Mononuclear cell (primary cell): ENCODE measurements around the gene TEKT2. TPM values are rescaled to one million over a fixed set of nuclear protein-coding genes. Genes with fewer than 3 reads are reported as not detected.

ENCODE experiments used
- H3K27me3 ChIP-seq: 2 replicates; pipeline ENCODE4 v1.6.0; 2011; ENCODE audit warnings: low read length, control low read depth; ENCODE audit not compliant: insufficient read depth
- H3K4me1 ChIP-seq: 2 replicates; pipeline ENCODE4 v1.5.1; 2011; ENCODE audit warnings: mild to moderate bottlenecking, low read length, control low read depth; ENCODE audit not compliant: insufficient read depth
- H3K4me3 ChIP-seq: 2 replicates; pipeline ENCODE4 v1.5.1; 2011; ENCODE audit warnings: mild to moderate bottlenecking, low read length, moderate library complexity
- H3K9me3 ChIP-seq: 2 replicates; pipeline ENCODE4 v1.5.1; 2011; ENCODE audit warnings: low read depth, mild to moderate bottlenecking, control low read depth, low read length
- total RNA-seq: library from RNA; depleted of rRNA; stranded (reverse); fragments of >200 nt; gene quantifications from one replicate; pipeline ENCODE4 v1.2.3, GENCODE V29; 2012

Gene TEKT2
- total RNA-seq, 1 donor = 0.10 TPM

DNA sequence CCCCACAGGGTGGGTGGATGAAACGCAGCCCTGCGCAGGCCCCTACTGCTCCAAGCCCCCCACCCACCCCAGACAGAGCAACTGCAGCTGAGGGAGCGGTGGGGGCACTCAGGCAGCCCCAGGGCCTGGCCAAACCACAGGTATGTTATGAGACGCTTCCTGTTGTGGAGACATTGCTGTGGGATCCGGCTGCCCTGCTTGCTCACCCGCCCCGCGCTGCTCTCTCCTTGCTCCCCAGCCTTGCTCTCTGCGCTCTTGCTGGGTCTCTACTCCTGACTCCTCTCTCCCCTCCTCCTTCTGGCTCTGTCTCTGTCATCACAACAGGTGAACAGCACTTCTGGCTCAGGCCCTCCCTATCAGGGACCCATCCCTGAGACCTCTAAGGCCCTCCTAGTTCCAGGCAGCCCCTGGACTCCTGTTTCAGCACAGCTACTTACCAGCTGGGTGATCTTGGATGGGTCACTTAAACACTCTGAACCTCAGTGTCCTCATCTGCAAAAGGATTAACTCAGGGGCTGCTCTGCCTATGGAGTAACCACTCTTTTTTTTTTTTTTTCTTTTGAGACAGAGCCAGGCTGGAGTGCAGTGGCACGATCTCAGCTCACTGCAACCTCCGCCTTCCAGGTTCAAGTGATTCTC, 25.3 kb downstream of the TEKT2 start:
- H3K4me3 ChIP-seq = no peak overlapping the region
- H3K27me3 ChIP-seq = no peaks in the 10 kb centered on the region
- no peaks in the 10 kb centered on the region for H3K9me3 ChIP-seq

DNA sequence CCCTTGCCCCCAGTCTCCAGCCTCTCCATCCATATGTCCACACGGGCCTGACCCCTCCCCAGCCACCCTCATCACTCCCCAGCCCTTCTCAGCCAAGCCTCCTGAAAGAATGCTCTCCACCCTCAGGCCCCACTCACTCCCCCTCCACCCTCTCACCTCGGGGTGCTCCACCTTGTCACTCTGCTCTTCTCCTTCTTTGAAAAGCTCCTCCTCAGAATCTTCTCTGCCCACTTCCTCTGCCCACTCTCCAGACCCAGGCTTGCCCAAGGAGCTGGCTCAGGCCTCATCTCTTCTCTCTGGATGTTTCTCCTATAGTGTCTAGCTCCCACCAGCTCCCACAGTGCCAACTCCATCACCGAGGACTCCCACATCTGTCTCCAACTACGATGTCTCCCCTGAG, 27.3 kb downstream of the TEKT2 start:
- Histone ChIP-seq H3K4me3 (no peak overlapping the region), H3K27me3 (no peaks in the 10 kb centered on the region), H3K4me1 (peaks cover 23% of the 10 kb centered on the region), H3K9me3 (no peaks in the 10 kb centered on the region)

More for the DNA sequence above, 25.3 kb downstream of the TEKT2 start:
- peaks cover 14% of the 10 kb centered on the region for H3K4me1 ChIP-seq

DNA sequence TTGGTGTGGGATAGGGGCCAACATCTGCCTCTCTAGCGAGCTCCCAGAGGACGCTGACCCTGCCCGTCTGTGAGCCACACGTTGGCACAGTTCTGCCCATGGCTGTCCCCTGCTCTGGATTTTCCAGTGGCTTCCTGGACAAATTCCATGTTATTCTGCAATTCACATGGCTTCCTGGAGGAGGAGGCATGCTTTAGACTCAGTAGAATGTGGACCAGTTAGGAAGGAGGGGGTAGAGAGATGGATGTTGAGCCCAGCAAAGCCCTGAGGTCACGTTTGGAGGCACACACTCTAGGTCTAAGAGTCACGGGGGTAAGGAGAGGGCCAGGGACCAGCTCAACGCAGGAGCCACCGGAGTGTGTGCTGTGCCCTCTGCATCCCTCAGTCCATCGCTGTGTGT, 28.9 kb downstream of the TEKT2 start:
- Histone ChIP-seq H3K4me1 (peaks cover 30% of the 10 kb centered on the region), H3K9me3 (no peaks in the 10 kb centered on the region), H3K4me3 (no peak overlapping the region), H3K27me3 (no peaks in the 10 kb centered on the region)

DNA sequence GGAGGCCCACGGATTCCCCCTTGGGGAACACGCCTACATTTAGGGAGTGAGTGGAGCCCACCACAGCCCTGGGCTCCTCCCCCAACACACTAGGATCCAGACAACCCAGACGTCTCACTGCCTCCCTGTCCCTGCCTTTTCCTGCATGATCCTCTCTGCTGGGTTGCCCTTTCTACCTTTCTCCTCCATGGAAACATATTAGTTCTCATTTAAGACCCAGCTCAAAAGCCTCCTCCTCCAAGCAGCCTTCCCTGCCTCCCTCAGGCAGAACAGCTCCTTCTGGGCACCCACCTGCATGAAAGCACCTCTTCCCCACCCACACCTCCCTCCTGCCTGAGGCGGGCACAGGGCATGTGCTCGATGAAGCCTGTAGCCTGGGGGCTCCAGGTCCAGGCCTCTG, 30.5 kb downstream of the TEKT2 start:
- Histone ChIP-seq H3K4me1 (peaks cover 27% of the 10 kb centered on the region), H3K9me3 (no peaks in the 10 kb centered on the region), H3K27me3 (no peaks in the 10 kb centered on the region), H3K4me3 (no peak overlapping the region)

DNA sequence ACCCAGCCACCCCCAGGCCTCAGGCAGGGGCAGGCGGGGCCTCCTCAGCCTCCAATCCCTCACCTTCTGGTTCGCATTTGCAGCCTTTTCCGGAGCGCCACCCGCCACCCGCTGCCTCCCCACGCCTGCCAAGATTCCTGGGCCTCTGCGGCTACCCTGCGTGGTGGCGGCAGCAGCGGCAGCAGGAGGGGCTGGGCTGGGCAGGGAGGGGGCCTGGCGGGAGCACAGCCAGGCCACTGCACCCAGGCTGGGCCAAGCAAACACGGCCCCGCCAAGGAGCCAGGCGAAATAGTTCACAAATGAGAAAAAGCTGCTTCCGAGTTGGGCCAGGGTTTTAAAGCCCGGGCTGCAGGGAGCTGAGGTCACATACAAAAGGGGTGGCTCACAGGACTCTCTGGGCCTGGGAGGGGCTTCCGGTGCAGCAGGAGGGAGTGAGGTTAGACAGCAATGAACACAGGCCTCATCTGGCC, 31.3 kb downstream of the TEKT2 start:
- H3K27me3 ChIP-seq = no peaks in the 10 kb centered on the region
- no peaks in the 10 kb centered on the region for H3K9me3 ChIP-seq
- H3K4me3 ChIP-seq = no peak overlapping the region
- H3K4me1 ChIP-seq = peaks cover 32% of the 10 kb centered on the region

DNA sequence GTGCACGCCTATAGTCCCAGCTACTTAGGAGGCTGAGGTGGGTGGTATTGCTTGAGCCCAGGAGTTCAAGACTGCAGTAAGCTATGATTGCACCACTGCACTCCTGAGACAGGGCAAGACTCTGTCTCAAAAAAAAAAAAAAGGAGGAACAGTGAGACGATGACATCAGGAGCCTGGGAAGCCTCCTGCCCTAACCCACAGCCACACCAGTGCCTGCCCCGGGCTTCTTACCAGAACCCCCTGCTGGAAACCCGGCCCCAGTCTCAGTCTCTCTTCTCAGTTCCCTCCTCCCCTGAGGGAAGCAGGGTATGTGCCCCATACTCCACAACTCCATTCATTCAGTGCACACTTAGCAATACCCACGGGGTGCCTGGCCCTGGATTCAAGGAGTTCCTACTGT, 32.0 kb downstream of the TEKT2 start:
- Histone ChIP-seq H3K4me3 (no peak overlapping the region), H3K27me3 (no peaks in the 10 kb centered on the region), H3K4me1 (peaks cover 35% of the 10 kb centered on the region), H3K9me3 (no peaks in the 10 kb centered on the region)

DNA sequence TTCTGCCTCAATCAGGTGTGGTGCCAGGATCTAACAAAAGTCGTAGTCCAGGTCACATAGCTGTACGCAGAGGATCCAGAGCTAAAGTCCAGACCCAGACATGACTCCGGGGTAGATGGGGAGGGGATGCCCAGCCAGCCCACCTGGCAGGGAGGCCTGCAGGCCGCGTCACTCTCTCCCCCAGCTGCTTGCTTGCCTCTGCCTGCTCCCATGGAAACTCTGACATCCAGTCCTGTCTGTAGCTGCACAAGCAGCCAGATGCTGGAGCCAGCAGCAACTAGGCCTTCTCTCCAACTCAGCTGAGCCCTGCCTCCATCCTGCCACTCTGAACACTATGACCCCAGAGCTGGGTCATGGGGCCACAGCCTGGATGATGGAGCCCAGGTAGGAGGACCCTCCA, 33.0 kb downstream of the TEKT2 start:
- no peak overlapping the region for H3K4me3 ChIP-seq
- peaks cover 39% of the 10 kb centered on the region for H3K4me1 ChIP-seq
- H3K9me3 ChIP-seq = no peaks in the 10 kb centered on the region
- no peaks in the 10 kb centered on the region for H3K27me3 ChIP-seq

DNA sequence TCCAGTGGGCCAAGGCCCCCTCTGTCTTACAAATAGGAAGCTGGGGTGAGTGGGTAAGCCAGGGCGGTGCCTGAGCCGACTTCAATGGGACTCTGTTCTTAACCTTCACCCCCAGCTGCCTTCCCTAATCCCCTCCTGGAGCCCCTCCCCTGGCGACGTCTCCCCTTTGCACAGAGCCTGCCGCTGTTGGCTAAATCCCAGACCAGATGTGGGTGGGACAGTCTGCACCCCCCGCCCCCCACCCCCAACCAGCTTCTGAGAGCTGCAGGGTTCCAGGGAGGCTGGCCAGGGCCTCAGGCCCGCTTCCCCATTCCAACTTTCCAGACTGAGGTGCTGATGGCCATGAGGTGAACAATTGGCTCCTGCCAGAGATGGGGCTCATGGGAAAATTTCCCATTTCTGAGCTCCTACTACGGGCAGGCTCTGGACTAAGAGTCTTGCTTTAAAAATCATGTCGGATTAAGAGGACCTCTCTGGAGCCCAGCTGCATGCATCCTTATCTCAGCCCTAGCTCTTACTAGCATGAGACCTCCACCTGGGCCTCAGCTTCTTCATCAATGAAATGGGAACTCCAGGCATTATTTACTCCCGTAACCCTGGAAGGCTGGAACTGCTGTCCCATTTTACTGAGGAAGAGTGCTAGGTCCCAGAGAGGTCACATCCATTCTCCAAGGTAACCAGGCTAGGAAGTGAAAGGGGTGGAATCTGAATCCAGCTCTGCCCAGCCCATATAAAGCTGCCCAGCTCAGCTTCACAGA, 34.7 kb downstream of the TEKT2 start:
- no peaks in the 10 kb centered on the region for H3K9me3 ChIP-seq
- no peak overlapping the region for H3K4me3 ChIP-seq
- H3K4me1 ChIP-seq = peaks cover 56% of the 10 kb centered on the region
- no peaks in the 10 kb centered on the region for H3K27me3 ChIP-seq

DNA sequence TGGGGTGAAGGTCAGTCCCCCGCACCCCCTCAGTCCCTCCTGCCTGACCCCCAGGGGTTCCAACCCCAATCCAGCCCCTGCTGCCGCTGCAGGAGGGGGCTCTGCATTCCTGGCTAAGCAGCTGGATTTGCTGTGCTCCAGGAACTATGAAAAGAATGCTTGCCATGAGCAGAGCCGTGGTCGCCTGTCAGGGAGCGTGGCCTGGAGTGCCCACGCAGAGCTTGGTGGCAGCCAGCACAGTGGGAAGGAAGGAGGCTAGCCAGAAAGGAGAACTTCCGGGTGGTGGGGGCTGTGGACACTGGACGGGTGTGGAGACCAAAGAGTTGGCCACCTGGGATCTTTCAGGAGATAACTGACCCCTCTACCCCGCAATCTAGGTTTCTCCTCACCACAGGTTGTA, 35.6 kb downstream of the TEKT2 start:
- H3K9me3 ChIP-seq = no peaks in the 10 kb centered on the region
- H3K4me3 ChIP-seq = no peak overlapping the region
- peaks cover 65% of the 10 kb centered on the region for H3K4me1 ChIP-seq
- no peaks in the 10 kb centered on the region for H3K27me3 ChIP-seq

DNA sequence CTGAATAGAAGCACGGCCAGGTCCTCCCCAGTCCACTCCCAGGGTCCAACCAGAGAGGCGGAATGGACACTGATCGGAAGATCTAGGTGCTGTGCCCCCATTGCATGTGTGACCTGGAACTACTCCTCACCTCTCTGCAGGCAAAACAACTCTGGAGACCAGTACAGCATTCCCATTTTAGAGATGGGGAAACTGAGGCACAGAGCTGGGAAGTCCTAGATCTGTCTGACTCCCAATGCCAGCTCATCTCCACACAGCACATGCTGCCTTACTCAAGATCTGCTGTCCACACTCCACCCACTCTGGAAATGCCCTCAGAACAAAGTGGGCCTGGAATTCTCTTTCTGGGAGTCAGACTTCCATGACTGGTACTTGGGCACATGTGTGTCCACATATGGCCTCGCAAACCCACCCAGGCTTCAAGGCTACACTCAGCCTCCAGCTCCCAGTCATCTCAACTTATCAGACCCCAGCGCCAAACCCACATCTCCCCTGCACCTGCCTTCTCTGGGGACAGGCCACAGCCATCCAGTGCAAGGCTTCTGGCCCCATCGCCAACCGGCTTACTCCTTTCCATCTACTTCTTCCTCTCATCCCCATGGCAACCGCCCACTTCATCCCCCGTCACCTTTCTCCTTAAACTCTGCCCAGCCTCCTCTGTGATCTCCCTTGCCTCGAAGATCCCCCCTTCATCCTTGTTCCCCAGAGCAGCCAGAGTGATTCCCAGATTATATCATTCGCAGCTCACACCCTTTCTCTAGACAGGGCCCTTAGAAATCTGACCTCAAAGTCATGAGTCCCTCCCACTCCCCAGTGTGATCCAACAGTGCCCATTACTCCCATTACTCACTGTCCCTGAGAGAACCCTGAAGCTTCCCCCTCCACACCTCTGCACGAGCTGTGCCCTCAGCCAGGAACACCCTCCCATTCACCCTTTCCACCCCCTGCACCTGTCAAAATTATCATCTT, 38.5 kb downstream of the TEKT2 start:
- peaks cover 58% of the 10 kb centered on the region for H3K4me1 ChIP-seq
- no peak overlapping the region for H3K4me3 ChIP-seq
- no peaks in the 10 kb centered on the region for H3K9me3 ChIP-seq
- H3K27me3 ChIP-seq = peaks cover 3% of the 10 kb centered on the region

DNA sequence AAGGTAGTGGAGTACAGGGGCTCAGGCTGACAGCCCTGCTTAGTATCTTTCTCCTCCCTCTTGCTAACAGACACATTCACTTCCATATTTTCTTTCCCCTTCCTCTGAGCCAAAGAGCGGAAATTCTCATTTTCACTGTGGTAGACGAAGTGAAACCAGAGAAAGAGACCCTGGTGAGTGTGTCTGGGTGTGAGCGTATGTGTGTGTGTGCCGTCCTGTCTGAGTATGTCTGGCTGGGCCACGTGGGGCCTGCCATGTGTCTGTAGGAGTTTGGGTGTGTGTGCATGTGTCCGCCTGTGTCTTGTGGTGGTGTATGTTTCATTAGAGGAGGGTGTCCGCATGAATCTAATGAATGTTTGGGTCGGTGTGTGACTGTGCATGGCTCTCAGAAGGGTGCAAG, 39.5 kb downstream of the TEKT2 start:
- H3K4me1 ChIP-seq = peaks cover 60% of the 10 kb centered on the region

DNA sequence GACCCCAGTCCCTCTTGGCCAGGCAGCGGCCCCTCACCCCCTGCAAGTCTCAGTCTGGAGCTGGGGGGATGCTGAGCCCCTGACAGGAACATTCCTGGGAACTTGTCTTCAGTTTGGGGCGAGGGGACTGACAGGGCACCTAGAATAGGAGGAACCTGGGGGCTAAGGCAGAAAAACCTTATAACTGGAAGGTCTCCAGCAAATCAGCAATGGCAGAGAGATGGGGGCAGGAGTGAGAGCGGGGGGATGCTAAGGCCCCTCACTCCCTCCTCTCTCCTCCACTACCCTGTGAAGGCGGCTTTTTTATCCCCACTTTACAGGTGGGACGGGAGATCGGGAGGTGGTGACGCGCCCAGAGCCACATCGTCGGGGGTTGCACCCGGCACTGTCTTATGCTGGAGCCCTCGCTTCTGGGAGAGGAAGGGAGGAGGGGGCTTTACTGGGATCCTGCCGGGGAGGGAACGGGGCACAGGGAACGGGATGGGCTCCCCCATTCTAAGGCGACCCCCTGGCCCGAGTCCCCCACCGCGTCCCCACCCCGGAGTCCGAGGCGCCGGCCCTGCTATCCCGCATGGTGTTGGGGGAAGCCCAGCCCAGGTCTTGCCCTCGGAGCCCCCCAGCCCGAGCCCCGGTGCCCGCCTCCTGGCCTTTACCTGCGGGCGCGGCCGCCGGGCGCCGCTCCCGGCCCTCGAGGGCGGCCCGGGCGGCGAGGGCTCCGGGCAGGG, 40.7 kb downstream of the TEKT2 start:
- H3K4me3 ChIP-seq = no peak overlapping the region
- no peaks in the 10 kb centered on the region for H3K9me3 ChIP-seq
- H3K4me1 ChIP-seq = peaks cover 53% of the 10 kb centered on the region
- peaks cover 3% of the 10 kb centered on the region for H3K27me3 ChIP-seq

More for the DNA sequence above, 39.5 kb downstream of the TEKT2 start:
- Histone ChIP-seq H3K4me3 (no peak overlapping the region), H3K9me3 (no peaks in the 10 kb centered on the region), H3K27me3 (peaks cover 3% of the 10 kb centered on the region)

DNA sequence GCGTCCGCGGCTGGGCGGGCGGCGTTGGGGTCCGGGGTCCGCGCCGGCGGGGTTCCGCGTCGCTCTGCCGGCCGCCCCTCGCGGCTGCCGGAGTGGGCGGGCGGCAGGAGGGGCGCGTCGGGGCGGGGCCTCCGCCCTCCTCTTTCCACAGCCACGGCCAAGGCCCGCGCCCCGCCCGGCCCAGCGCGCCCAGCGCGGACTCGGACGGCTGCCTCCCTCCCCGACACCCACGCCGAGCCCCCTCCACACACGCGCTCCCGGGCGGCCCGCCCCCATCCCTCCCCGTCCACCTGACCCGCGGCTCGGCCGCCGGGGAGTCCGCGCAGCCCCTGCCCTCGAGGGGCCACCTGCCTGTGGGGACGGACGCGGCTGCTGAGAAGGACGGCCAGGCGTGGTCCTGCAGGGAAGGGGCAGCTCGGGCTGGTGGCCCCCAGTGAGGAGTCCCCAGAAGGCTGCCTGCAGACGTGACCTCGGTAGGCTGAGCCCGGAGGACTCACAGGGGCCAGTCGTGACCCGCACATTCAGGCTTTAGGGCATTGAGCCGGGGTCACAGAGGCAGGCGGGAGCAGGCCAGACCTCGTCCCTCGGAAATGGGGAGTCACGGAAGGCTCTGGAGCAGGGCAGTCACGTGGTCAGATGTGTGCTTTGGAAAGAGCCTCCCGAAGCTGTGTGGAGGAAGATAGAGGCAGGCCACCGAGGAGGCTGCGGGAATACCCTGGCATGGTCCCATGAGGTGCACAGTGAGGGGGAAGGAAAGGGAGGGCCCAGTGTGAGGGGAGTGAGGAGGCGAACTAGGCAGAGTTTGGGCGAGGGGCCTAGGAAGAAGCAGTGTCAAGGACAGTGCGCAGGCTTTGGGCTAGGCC, 41.5 kb downstream of the TEKT2 start, which contains the start of gene COL8A2:
Gene COL8A2 (minus strand): TSS at position 94 of the 863 bp plus-strand sequence. CDS start 24,980 bp downstream, outside the sequence.
- peaks cover 45% of the 10 kb centered on the region for H3K4me1 ChIP-seq
- peaks cover 3% of the 10 kb centered on the region for H3K27me3 ChIP-seq
- H3K4me3 ChIP-seq = no peak within 1 kb of the TSS
- H3K9me3 ChIP-seq = no peaks in the 10 kb centered on the region
